HG03469 (cell line): Measurements from ENCODE around the gene DPM2.

Source experiments
- ATAC-seq: cut with Tn5 transposase; IDR thresholded peaks from one replicate; pipeline ENCODE4 v1.9.1; 2021; ENCODE audit warnings: mild to moderate bottlenecking, moderate library complexity, moderate number of reproducible peaks; ENCODE audit not compliant: unreplicated experiment

The DPM2 gene

DNA sequence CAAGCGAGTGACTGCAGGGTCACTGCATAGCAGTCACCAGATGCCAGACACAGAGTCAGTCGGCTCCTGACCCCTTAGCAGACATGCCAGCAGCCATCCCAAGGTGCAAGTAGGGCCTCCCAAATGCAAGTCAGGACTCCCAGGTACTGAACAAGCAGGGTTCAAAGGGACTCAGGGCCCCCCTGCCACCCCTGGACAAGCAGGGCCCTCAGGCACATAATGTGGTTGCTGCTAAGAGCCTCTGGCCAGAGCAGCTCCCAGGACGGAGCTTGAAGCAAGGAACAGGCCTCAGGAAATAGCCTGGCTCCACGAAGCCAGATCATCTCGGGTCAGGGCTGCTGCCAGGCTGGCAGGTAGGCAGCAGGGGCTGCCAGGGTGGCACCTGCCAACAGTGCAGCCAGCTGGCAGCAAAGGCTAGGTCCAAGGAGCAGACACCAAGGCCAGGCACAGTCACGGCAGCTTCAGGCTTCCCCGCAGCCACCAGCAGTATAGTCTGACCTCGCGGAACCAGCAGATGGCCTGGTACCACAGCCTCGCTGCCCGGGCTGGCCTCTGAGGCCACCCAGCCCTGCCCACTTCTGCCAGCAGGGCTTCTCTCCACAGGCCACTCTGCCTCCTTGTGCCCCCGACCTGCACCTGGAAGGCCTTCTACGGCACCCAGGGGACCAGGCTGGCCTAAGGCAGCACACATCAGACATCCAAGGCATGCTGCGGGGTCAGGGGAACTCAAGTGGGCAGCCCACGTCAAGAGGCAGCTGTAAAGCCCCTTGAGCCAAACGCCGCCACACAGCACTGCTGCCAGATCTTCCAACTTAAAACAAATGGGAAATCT, 35.7 kb upstream of the DPM2 start:
- ATAC-seq = no peak

DNA sequence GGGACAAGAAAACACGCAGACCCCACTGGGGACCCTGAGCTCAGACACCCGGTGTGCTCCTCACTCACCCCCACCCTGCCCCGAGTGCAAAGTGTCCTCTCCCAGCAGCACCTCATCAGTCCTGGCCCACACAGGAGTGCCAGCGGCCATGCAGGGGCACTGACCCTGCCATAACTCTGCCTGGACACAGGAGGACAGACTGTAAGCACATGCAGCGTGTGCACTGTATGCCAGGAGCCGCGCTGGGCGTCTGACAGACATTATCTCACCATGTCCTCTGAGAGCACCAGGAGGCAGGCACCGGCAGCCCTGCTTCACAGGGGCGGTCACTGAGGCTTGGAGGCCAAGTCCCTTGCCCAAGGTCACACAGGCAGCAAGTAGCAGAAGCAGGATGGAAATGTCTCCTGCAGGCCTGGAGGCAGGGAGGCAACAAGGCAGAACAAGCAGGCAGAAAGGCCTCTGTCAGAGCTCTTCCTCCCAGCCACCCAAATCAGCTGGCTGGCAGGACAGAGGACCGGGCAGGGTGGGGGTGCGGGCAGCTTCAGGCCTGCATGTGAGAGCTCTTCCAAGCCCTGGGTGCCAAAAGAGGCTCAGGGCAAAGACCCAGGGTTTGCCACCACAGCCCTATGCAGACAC, 34.7 kb upstream of the DPM2 start:
- ATAC-seq = no peak

DNA sequence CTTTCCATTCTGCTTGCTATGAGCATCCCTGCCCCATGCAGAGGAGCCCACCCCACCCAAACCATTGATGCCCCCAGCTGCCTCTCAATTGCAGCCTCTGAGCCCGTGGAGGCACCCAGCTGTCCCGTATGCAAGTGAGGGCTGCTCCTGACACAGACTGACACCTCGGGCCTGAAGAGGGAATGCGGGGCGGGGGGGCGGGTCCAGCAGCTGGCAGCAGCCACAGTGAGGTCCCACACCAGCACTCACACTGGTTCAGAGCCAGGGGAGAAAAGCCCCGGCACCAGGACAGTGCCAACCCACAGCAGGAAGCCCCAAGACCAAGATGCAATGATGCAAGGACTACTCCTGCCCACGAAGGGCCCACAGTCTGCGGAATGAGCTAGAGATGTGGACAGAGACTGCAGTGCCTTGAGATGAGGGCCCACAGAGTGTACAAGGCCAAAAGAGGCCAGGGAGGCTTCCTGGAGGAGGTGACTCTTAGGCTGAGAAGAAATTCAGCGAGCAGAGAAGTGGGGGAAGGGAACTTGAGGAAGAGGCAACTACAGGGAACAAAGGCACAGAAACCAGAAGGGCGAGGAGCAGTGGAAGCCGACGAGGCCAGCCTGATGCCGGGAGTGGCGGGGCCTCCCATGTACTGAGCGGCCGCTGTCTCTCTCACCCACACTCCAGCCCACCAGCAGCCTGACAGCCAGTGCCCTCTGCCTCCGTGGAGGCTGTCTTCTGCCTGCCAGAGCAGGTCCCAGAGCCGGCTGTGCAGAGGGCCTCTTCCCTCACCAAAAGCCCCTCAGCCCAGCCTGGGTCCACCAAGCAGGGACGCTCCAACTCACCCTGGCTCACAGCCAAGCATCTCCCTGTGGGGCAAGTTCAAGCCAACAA, 33.9 kb upstream of the DPM2 start:
- no peak for ATAC-seq

DNA sequence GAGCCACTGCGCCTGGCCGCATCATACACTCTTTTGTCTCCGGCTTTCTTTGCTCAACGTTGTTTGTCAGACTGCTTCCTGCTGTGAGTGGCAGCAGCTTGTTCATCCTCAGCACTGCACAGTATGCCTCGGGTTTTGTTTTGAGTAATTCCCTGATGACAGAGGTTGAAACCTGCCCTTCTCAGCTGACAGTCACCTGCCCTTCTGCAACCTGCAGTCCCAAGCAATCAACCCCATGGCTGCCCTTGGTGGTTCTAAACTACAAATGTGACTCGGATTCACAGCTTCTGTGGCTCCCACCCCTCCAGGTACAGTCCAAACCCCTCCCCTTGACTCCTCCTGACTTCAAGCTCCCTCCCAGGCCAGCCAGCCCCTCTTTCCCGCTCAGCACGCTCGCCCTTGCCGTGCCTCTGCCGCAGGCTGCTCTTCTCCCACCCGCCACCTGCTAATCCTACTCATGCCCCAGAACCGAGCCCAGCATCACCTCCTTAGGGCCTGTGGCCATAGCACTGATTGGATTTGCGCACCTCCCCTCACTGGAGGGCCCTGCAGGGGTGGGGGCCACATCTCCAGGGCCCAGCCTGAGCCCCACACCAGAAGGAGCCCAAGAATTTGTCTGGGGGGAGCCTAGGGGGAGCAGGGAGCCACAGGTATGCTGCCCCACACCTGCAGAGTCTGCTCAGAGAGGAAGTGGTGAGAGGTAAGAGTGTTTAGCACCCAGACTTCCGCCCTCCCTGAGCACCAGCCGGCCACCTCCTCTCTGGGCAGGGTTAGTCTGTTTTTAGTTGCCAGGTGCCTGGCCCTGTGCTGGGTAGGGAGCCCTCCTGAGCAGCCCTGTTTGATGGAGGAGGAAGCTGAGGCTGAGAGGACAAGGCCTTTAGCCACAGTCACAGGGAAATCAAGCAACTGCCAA, 33.0 kb upstream of the DPM2 start:
- ATAC-seq = peak; percentile 57

DNA sequence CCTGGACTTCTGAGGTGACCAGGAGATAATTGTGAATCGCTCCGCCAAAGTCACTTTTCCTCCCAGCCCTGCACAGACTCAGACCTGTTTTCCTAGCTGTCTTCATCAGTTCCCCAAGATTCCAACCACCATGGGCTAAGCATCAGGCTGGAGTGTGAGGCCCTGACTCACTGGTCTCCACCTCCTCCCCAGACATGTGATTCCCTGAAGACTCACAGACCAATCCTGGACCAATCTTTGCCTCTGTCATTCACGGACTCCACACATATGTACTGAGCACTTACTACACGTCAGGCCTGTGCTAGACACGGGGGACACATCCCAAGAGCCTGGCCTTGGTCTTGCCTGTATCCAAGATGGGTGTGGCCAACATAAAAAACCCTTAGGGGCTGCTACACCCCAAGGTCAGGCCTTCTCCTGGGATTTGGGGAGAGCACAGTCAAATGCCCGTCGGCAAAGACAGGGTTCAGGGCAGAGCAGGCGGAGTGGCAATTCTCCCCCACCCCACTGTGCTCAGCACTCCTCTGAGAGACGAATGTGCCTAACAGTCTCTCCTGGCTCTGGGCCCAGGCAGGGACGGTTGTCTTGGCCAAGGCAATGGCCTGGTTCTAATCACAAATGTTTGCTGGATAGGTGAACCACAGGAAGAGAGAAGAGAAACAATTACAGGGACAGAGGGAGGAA, 31.2 kb upstream of the DPM2 start:
- no peak for ATAC-seq

DNA sequence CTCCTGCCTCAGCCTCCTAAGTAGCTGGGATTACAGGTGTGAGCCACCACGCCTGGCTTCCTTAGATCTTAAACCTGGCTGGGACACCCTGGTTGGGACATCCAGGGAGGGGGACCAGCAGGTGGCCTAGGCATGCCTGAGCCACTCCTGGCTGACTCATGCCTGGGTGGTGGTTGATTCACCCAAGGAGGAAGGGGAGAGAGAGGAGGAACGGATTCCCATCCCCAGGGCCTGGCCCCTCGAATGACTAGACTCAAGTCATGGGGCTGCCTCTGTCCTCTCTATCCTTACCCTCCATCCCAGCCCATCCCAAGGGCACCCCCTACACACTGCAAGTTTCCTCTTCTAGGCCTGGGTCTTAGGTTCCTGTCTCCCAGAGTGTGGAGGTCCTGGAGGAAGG, 30.4 kb upstream of the DPM2 start:
- no peak for ATAC-seq

DNA sequence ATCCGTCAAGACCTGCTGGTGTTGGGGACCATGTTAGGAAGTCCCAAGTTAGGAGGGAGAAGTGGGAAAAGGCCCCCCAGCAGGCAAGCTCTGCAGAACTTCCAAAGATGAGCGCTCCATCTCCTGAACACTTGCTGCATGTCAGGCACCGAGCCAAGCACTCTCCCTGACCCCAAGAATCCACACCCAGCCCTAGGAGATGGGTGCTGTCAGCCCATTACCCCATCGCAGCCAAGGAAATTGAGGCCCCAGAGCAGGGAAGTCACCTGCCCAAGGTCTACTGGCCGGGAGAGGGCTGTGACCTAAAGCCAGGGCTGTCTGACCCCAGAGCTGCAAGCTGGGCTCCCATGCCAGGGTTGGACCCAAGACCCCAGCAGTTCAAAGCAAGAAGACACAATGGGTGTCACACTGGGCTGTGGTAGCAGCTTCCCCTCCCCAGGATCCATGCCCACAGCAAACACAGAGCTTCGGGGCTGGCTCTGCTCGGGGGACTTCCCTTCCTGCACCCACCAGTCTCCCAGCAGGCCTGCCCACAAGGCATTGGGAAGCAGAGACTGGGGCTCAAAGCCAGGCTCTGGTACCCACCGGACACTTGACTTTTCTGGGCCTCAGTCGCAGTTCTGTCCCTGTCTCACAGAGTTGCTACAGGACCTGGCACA, 29.6 kb upstream of the DPM2 start:
- ATAC-seq = no peak

DNA sequence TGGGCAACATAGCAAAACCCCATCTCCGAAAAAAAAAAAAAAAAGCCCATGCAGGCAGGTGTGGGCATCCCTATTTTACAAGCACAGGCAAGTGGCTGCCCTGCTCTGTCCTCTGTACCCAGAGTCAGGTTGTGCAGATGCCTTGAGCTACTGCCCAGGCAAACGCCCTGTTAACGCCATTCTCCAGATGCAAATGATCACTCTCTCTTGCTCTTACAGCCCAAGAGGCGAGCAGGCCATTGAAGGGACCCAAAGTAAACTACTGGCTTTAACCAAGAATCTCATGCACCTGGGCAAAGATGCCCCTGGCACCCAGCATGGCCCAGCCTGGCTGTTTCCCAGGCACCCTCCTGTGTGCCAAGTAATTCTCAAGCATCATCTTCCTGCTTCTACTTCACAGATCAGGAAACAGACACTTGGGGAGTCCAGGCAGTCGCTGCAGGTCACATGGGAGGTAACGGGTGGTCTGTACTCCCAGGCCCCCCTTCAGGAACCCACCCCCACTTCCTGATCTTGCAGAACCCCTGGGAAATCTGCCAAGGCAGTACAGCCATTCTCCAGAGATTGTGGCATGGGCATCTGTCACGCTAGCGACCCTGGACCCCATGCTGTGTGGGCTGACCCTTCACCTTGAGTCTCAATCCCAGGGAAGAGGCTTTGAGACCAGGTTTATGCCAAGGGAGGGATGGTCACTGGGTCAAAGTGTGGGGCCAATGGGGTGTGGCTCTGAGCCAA, 28.9 kb upstream of the DPM2 start:
- ATAC-seq = no peak

DNA sequence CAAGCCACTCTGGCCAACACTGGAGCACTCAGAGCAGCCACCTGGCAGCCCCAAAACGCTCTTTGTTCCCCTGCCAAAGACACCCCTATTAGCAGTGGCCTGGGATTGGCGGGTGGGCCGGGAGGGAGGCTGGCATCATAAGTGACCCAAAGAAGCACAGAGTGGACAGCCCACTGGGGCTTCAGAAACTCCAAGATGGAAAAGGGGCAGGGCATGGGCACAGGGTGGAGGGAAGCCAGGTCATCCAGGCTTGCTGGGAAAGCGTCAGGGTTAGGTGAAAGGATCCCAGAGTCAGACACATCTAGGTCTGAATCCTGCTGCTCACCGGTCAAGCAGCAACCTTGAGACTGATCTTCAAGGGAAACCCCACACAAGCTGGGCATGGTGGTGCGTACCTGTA, 28.3 kb upstream of the DPM2 start:
- ATAC-seq = no peak

DNA sequence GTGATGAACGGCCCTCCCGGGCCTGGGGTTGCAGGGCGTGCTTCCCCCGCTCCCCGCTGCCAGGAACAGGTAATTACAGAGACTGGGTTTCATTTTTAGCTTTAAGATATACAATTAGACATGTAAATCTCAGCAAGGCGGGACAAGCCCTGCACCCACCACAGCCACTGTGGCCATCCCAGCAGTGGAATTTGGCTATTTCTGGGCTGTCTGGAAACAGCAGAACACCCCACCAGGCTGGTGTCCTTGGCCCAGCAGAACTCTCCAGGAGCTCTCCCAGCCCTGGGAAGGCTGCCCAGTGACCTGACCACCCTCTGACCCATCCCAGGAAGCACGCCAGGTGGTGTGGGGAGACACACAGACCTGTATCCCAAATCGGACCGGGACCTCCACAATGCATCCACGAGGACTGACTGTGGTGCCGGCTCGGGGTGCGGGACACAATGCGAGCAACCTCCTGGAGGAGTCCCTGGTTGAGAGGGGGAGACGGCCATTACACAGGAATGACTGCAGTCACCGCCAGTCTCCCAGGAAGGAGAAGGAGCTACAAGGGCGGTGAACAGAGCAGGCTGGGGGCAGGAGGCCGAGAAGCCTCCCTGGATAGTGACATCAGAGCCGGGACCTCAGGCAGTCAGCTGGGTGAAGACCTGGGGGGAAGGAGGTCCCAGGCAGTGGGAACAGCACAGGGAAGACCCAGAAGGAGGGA, 25.9 kb upstream of the DPM2 start:
- no peak for ATAC-seq

DNA sequence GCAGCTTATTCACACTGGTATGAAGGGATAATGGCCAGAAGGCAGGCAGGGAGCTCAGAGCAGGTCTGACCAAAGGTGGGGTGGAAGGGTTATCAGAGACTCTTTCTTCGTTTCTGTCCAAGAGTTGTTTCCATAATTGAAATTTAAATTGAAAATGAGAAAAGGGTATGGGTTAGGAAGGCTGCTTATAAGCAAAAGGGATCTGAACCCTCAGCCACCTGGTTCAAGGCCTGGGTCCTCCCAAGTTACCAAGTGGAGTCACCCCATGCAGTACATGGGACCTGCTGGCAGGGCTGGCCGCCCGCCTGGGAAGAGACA, 25.3 kb upstream of the DPM2 start:
- no peak for ATAC-seq

DNA sequence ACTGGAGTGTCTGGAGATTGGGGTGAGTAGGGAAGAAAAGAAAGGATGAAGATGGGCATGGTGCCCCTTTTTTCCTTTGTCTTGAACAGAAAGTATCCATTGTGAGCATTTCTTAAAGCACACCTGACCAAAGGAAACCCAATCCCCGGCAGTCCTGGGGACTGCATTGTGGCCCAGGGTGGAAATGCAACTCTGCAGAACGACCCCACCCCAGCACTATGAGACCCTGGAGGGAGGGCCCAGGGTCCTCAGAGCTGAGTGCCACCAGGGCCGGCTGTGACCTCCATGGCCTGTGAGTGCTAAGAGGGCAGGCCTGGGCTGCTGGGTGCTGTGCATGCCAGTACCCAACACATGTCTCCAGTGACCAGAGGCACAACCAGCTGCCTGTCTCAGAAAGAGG, 24.6 kb upstream of the DPM2 start:
- ATAC-seq = no peak

DNA sequence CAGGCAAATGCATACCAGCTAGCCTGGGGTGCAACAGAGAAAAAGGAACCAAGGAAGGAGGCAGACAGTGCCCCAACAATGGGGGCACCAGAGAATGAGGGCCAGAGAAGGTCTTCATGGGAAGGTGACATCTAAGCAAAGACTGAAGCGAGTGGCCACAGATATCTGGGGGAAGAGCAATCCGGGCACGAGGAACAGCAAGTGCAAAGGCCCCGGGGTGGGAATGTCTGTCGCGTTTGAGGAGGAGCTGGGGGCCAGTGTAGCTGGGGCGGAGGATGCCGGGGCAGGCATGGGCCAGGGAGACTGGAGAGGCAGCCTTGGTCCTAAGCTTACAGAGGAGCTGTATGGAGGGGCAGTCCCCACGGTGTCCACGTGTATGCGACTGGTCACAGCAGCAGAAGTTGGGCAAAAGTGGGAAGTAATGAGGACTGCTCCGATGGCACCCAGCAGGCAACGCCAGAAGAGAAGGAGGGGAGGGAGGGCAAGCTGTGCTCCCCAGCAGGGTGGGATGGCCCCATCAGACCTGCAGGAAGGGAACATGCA, 24.0 kb upstream of the DPM2 start:
- ATAC-seq = no peak

DNA sequence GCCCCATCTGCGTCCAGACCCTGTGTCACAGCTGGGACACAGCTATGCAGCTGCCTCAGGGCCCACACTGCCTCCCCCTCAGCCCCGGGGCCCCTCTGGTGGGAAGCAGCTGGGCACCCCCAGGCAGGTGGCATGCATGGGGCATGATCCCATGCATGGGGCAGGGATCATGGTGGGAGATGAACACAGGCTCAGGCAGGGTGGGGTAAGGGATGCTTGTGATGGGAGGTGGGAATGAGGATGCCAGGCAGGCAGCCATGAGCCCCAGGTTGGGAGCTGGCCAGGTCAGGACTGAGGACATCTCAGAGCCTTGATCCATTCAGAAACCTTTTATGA, 23.5 kb upstream of the DPM2 start:
- no peak for ATAC-seq

DNA sequence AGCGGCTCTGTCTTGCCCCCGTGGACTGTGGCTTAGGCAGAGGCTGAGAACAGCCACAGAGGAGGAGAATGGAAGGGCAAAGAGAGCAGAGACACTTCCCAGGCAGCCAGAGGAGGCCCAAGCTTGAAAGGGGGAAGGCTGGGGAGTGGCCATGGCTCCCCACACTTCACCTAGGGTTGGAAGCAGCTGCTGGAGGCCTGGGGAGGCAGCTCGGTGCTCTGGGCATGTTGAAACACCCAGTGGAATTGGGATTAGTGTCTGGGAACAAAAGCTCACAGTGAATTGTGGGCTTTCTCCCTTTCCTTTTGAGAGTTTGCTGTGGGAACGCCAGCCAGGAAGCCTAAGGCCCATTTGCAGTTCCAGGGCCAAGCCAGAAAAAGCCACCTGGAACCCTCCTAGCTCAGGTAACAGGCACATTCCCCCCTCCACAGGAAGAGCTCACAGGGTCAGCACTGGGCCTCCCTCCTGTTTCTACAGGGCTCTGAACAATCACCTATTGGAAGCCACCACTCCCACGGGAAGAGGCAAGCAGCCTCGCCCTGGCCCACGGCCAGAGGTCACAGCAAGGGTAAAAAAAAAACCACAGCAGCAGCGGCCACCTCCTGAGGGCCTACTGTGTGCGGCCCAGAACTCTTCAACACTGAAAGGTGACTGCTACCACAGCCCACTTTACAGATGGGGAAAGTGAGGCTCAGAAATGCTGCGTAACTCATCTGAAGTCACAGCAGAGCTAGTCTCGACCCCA, 22.9 kb upstream of the DPM2 start:
- no peak for ATAC-seq

DNA sequence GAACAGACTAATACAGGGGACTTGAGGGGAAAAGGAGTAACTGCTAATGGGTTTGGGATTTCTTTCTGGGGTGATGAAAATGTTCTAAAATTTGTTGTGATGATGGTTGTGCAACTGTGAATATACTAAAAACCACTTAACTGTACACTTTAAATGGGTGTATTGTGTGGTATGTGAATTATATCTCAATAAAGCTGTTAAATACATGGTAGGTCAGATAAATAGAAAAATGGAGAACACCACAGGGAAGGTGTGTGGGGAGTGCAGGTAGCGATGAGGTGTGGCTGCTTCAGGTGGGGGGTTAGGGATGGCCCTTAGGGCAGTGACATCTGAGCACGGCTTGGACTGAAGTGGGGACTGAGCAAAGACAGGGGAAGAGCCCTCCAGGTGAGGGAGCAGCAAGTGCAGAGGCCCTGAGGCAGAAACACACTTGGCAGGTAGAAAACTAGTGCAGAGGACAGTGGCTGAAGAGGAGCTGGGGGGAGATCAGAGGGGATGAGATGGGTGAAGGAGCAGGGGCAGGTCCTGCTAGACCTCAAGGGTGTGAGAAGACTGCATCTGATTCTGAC, 22.3 kb upstream of the DPM2 start:
- ATAC-seq = no peak

DNA sequence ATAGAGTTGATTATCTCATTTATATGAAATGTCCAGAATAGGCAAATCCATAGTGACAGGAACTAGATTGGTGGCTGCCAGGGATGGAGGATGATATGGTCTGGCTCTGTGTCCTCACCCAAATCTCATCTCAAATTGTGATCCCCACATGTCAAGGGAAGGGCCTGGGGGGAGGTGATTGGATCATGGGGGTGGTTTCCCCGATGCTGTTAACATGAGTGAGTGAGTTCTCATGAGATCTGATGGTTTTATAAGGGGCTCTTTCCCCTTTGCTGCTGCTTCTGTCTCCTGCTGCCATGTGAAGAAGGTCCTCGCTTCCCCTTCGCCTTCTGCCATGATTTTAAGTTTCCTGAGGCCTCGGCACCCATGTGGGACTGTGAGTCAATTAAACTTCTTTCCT, 21.7 kb upstream of the DPM2 start:
- ATAC-seq = no peak
